Neural cell (in vitro differentiated cells): ENCODE data around the gene PHLDA2. TPM values are rescaled to one million over a fixed set of nuclear protein-coding genes. Genes with fewer than 3 reads are reported as not detected.

Experiments used
- H2AFZ ChIP-seq: fragments of 200-600, 300-800 bp; sonication (generic), shearing (Covaris generic); 2 replicates; pipeline ENCODE4 v1.6.0; 2014; ENCODE audit warnings: low read depth, mild to moderate bottlenecking, antibody characterized with exemption, low read length, moderate library complexity
- H3F3A ChIP-seq: fragments of 200-600 bp; shearing (Covaris generic); 2 replicates; pipeline ENCODE4 v1.6.1; 2016; ENCODE audit warnings: mild to moderate bottlenecking, moderate library complexity, mixed read lengths, antibody characterized with exemption, low read length; ENCODE audit not compliant: insufficient read depth, poor library complexity, severe bottlenecking
- H3K27ac ChIP-seq: fragments of 200-600, 300-800 bp; sonication (generic), shearing (Covaris generic); 2 replicates; pipeline ENCODE4 v1.5.1; 2014; ENCODE audit warnings: mild to moderate bottlenecking, low read length, moderate library complexity
- H3K27me3 ChIP-seq: fragments of 300-800, 200-600 bp; sonication (generic), shearing (Covaris generic); 2 replicates; pipeline ENCODE4 v1.6.0; 2014; ENCODE audit warnings: mild to moderate bottlenecking, low read depth, low read length, moderate library complexity; ENCODE audit not compliant: insufficient read depth
- H3K36me3 ChIP-seq: fragments of 300-800, 200-600 bp; sonication (generic), shearing (Covaris generic); 2 replicates; pipeline ENCODE4 v1.5.1; 2014; ENCODE audit warnings: mild to moderate bottlenecking, antibody characterized with exemption, low read length, moderate library complexity; ENCODE audit not compliant: insufficient read depth
- H3K4me2 ChIP-seq: fragments of 300-800, 200-600 bp; sonication (generic), shearing (Covaris generic); 2 replicates; pipeline ENCODE4 v1.6.0; 2014; ENCODE audit warnings: mild to moderate bottlenecking, low read length
- H3K4me3 ChIP-seq: fragments of 300-800, 200-600 bp; sonication (generic), shearing (Covaris generic); 2 replicates; pipeline ENCODE4 v1.5.1; 2014; ENCODE audit warnings: mild to moderate bottlenecking, low read length, moderate library complexity
- H3K79me2 ChIP-seq: fragments of 200-600 bp; shearing (Covaris generic); replicated peaks from 2 replicates; pipeline ENCODE4 v1.6.0; 2014; ENCODE audit warnings: mild to moderate bottlenecking, low read length, moderate library complexity; ENCODE audit not compliant: insufficient read depth
- H3K9ac ChIP-seq: fragments of 300-800, 200-600 bp; sonication (generic), shearing (Covaris generic); 2 replicates; pipeline ENCODE4 v1.6.1; 2016; ENCODE audit warnings: mild to moderate bottlenecking, low read length, mixed read lengths
- H3K9me2 ChIP-seq: fragments of 200-600 bp; shearing (Covaris generic); 2 replicates; pipeline ENCODE4 v1.6.1; 2016; ENCODE audit warnings: mild to moderate bottlenecking, low read length, mixed read lengths; ENCODE audit not compliant: insufficient read depth
- H3K9me3 ChIP-seq: fragments of 200-600, 300-800 bp; sonication (generic), shearing (Covaris generic); 2 replicates; pipeline ENCODE4 v1.6.1; 2016; ENCODE audit warnings: mild to moderate bottlenecking, mixed run types, low read length, moderate library complexity, mixed read lengths
- H4K20me1 ChIP-seq: fragments of 200-600 bp; shearing (Covaris generic); 2 replicates; pipeline ENCODE4 v1.6.1; 2016; ENCODE audit warnings: mild to moderate bottlenecking, mixed run types; ENCODE audit not compliant: insufficient read depth
- CTCF ChIP-seq: fragments of 450-650 bp; IDR thresholded peaks from 2 replicates; pipeline ENCODE4 v1.5.1; 2014; ENCODE audit warnings: antibody characterized with exemption, mild to moderate bottlenecking, moderate library complexity; ENCODE audit not compliant: poor library complexity, severe bottlenecking
- EP300 ChIP-seq: fragments of 450-650 bp; conservative IDR thresholded peaks from 2 replicates; pipeline ENCODE4 v1.6.1; 2014; ENCODE audit warnings: antibody characterized with exemption, mild to moderate bottlenecking, moderate library complexity; ENCODE audit not compliant: poor library complexity, severe bottlenecking
- EZH2 ChIP-seq: fragments of 200-600, 300-800 bp; shearing (Covaris generic), sonication (generic); IDR thresholded peaks from 2 replicates; pipeline ENCODE4 v1.6.1; 2014; ENCODE audit warnings: antibody characterized with exemption, low read length, borderline replicate concordance, mild to moderate bottlenecking; ENCODE audit not compliant: insufficient read depth, poor library complexity, severe bottlenecking
- MXI1 ChIP-seq: fragments of 450-650 bp; conservative IDR thresholded peaks from 2 replicates; pipeline ENCODE4 v1.6.1; 2014; ENCODE audit warnings: antibody characterized with exemption, mild to moderate bottlenecking; ENCODE audit not compliant: poor library complexity, severe bottlenecking
- POLR2AphosphoS5 ChIP-seq: IDR thresholded peaks from 2 replicates; pipeline ENCODE4 v1.6.1; 2012
- RAD21 ChIP-seq: fragments of 450-650 bp; conservative IDR thresholded peaks from 2 replicates; pipeline ENCODE4 v1.6.1; 2014; ENCODE audit warnings: antibody characterized with exemption, mild to moderate bottlenecking, moderate library complexity
- SMC3 ChIP-seq: fragments of 450-650 bp; conservative IDR thresholded peaks from 2 replicates; pipeline ENCODE4 v1.6.1; 2014; ENCODE audit warnings: antibody characterized with exemption, mild to moderate bottlenecking, moderate library complexity; ENCODE audit not compliant: poor library complexity
- TAF1 ChIP-seq: IDR thresholded peaks from 2 replicates; pipeline ENCODE4 v1.6.1; 2012; ENCODE audit warnings: low read depth
- polyA plus RNA-seq: library from polyadenylated mRNA; depleted of rRNA; stranded (reverse); fragments of >200 nt; gene quantifications from 2 replicates; pipeline ENCODE4 v1.2.3, GENCODE V29; 2014
- TF ChIP-seq, protein P1 (sequence below): IDR thresholded peaks from 2 replicates; pipeline ENCODE4 v1.6.1; 2012; ENCODE audit warnings: borderline replicate concordance

PHLDA2 gene
- polyA plus RNA-seq, 1 donor from 2014 or later: not detected

DNA sequence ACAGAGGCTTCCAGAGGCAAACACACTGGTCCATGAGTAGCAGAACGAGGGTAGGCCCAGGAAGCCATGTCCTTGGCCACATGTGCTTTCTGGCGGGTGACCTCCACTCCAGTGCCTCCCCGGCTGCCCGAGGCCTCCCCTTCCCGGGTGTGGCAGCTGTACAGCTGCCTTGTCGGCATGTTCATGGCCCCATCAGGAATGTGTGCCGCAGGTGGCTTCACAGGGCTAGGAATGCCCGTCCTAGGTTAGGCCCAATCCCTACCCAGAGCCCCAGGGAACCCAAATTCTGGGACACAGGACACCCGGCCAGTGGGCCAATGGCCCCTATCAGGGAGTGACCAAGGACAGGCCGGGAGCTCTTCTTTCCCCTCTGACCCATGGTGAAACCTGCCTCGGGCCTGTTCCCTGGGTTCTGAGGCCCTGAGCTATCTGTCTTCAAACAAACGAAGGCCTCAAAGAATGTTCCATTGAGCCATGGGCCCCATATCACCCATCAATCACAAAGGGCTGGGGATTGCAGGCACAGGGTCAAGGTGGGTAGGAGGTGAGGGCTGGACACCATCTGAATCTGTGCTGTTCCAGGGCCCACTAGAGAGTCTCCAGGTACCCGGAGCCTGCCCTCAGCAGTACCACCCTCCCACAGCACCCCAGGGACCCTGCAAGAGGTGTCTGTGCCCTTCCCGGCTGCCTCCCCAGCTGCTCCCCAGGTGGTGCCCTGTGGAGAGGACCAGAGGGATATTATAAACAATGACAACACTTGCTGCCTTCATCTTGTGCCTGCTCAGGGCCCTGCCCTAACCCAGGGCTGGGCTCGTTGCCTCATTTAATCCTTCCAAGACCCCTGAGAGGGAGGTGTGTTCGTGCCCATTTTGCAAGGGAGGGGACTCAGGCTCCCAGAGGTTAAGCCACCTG lies 39.6 kb downstream of the PHLDA2 start:
- Histone ChIP-seq H3K9ac (no peak overlapping the region), H3K27me3 (peaks cover 5% of the 10 kb centered on the region), H4K20me1 (no peaks in the 10 kb centered on the region), H3K4me3 (no peak overlapping the region), H3K36me3 (no peaks in the 10 kb centered on the region), H3K79me2 (no peaks in the 10 kb centered on the region), H3K4me2 (no peak overlapping the region), H3F3A (no peaks in the 10 kb centered on the region), H3K9me3 (no peaks in the 10 kb centered on the region), H3K9me2 (no peaks in the 10 kb centered on the region), H2AFZ (no peak overlapping the region), H3K27ac (no peak overlapping the region)
- no peak for TF ChIP-seq EP300
- TF ChIP-seq POLR2AphosphoS5: no peak
- TF ChIP-seq, protein P1, sequence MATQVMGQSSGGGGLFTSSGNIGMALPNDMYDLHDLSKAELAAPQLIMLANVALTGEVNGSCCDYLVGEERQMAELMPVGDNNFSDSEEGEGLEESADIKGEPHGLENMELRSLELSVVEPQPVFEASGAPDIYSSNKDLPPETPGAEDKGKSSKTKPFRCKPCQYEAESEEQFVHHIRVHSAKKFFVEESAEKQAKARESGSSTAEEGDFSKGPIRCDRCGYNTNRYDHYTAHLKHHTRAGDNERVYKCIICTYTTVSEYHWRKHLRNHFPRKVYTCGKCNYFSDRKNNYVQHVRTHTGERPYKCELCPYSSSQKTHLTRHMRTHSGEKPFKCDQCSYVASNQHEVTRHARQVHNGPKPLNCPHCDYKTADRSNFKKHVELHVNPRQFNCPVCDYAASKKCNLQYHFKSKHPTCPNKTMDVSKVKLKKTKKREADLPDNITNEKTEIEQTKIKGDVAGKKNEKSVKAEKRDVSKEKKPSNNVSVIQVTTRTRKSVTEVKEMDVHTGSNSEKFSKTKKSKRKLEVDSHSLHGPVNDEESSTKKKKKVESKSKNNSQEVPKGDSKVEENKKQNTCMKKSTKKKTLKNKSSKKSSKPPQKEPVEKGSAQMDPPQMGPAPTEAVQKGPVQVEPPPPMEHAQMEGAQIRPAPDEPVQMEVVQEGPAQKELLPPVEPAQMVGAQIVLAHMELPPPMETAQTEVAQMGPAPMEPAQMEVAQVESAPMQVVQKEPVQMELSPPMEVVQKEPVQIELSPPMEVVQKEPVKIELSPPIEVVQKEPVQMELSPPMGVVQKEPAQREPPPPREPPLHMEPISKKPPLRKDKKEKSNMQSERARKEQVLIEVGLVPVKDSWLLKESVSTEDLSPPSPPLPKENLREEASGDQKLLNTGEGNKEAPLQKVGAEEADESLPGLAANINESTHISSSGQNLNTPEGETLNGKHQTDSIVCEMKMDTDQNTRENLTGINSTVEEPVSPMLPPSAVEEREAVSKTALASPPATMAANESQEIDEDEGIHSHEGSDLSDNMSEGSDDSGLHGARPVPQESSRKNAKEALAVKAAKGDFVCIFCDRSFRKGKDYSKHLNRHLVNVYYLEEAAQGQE: no peak
- TF ChIP-seq TAF1: no peak
- no peak for TF ChIP-seq SMC3

GRCh38 chr11:2888266-2888968 lies 40.8 kb downstream of the PHLDA2 start:
- no peaks in the 10 kb centered on the region for H3K36me3 ChIP-seq
- H2AFZ ChIP-seq: no peak overlapping the region
- H3K79me2 ChIP-seq: peaks cover 4% of the 10 kb centered on the region
- H3K9me2 ChIP-seq: no peaks in the 10 kb centered on the region
- no peaks in the 10 kb centered on the region for H3F3A ChIP-seq
- no peak overlapping the region for H3K9ac ChIP-seq
- H3K4me3 ChIP-seq: no peak overlapping the region
- peaks cover 5% of the 10 kb centered on the region for H3K27me3 ChIP-seq
- H4K20me1 ChIP-seq: no peaks in the 10 kb centered on the region
- TF ChIP-seq CTCF: peak; percentile 83
- TF ChIP-seq EP300: no peak
- TF ChIP-seq SMC3: peak; percentile 92
- no peak for TF ChIP-seq MXI1
- no peak for TF ChIP-seq TAF1
- TF ChIP-seq EZH2: no peak
- peak; percentile 88 for TF ChIP-seq RAD21
- TF ChIP-seq POLR2AphosphoS5: no peak
- TF ChIP-seq, protein P1: no peak
- no peak overlapping the region for H3K27ac ChIP-seq
- H3K4me2 ChIP-seq: no peak overlapping the region
- H3K9me3 ChIP-seq: no peaks in the 10 kb centered on the region
